ENCODE results near the gene TMPO.

DNA sequence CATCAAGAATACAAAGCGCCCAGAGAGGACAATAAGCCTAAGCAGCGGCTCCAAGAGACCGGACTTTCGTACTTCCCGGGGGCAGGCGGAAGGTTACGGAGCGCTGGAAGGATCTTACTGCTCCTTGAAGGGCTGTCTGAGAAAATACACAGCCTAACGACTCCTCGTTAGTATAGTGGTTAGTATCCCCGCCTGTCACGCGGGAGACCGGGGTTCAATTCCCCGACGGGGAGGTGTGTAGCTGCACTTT is 12.1 kb upstream of the TMPO start:
- no peak for TF ChIP-seq SP1 (CRISPR knock-in tag; conservative IDR thresholded peaks at IDR 0.05)
- TF ChIP-seq, protein P1, sequence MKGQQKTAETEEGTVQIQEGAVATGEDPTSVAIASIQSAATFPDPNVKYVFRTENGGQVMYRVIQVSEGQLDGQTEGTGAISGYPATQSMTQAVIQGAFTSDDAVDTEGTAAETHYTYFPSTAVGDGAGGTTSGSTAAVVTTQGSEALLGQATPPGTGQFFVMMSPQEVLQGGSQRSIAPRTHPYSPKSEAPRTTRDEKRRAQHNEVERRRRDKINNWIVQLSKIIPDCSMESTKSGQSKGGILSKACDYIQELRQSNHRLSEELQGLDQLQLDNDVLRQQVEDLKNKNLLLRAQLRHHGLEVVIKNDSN (CRISPR knock-in tag; IDR thresholded peaks at IDR 0.05) = no peak
- TF ChIP-seq, protein P2, sequence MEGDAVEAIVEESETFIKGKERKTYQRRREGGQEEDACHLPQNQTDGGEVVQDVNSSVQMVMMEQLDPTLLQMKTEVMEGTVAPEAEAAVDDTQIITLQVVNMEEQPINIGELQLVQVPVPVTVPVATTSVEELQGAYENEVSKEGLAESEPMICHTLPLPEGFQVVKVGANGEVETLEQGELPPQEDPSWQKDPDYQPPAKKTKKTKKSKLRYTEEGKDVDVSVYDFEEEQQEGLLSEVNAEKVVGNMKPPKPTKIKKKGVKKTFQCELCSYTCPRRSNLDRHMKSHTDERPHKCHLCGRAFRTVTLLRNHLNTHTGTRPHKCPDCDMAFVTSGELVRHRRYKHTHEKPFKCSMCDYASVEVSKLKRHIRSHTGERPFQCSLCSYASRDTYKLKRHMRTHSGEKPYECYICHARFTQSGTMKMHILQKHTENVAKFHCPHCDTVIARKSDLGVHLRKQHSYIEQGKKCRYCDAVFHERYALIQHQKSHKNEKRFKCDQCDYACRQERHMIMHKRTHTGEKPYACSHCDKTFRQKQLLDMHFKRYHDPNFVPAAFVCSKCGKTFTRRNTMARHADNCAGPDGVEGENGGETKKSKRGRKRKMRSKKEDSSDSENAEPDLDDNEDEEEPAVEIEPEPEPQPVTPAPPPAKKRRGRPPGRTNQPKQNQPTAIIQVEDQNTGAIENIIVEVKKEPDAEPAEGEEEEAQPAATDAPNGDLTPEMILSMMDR (IDR thresholded peaks at IDR 0.05) = no peak
- no peak for TF ChIP-seq NFYB (CRISPR knock-in tag; conservative IDR thresholded peaks at IDR 0.05; ENCODE audit: low read depth)
- TF ChIP-seq TEAD1 (CRISPR knock-in tag; IDR thresholded peaks at IDR 0.05) = peak; percentile 46; the same call in 1 of the 2 replicates
- TF ChIP-seq, protein P3, sequence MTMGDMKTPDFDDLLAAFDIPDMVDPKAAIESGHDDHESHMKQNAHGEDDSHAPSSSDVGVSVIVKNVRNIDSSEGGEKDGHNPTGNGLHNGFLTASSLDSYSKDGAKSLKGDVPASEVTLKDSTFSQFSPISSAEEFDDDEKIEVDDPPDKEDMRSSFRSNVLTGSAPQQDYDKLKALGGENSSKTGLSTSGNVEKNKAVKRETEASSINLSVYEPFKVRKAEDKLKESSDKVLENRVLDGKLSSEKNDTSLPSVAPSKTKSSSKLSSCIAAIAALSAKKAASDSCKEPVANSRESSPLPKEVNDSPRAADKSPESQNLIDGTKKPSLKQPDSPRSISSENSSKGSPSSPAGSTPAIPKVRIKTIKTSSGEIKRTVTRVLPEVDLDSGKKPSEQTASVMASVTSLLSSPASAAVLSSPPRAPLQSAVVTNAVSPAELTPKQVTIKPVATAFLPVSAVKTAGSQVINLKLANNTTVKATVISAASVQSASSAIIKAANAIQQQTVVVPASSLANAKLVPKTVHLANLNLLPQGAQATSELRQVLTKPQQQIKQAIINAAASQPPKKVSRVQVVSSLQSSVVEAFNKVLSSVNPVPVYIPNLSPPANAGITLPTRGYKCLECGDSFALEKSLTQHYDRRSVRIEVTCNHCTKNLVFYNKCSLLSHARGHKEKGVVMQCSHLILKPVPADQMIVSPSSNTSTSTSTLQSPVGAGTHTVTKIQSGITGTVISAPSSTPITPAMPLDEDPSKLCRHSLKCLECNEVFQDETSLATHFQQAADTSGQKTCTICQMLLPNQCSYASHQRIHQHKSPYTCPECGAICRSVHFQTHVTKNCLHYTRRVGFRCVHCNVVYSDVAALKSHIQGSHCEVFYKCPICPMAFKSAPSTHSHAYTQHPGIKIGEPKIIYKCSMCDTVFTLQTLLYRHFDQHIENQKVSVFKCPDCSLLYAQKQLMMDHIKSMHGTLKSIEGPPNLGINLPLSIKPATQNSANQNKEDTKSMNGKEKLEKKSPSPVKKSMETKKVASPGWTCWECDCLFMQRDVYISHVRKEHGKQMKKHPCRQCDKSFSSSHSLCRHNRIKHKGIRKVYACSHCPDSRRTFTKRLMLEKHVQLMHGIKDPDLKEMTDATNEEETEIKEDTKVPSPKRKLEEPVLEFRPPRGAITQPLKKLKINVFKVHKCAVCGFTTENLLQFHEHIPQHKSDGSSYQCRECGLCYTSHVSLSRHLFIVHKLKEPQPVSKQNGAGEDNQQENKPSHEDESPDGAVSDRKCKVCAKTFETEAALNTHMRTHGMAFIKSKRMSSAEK (CRISPR knock-in tag; IDR thresholded peaks at IDR 0.05; ENCODE audit: borderline replicate concordance) = no peak
- TF ChIP-seq TCF7 (CRISPR knock-in tag; IDR thresholded peaks at IDR 0.05; ENCODE audit: low read depth) = no peak
- no peak for TF ChIP-seq RELA (CRISPR knock-in tag; IDR thresholded peaks at IDR 0.05; ENCODE audit: borderline replicate concordance)
- no peak for TF ChIP-seq GABPB1 (CRISPR knock-in tag; IDR thresholded peaks at IDR 0.05)
- TF ChIP-seq ZBTB21 (CRISPR knock-in tag; IDR thresholded peaks at IDR 0.05; ENCODE audit: borderline replicate concordance) = no peak
- TF ChIP-seq, protein P4, sequence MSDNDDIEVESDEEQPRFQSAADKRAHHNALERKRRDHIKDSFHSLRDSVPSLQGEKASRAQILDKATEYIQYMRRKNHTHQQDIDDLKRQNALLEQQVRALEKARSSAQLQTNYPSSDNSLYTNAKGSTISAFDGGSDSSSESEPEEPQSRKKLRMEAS (CRISPR knock-in tag; IDR thresholded peaks at IDR 0.05) = peak; percentile 21; the same call in 1 of the 2 replicates

Data from WTC11 (cell line).